ENCODE measurements around the gene CSPG4. TPM values are rescaled to one million over a fixed set of nuclear protein-coding genes. Genes with fewer than 3 reads are reported as not detected.
A peak's percentile ranks its signal among the peaks of the same experiment; 100 is the strongest.
"Not testable (repeated sequence)": the region's sequence is repeated elsewhere in the genome, so short reads cannot be mapped to it uniquely, and the experiment has no call there.

Gene CSPG4
- total and polyA plus RNA-seq, 9 donors = 56.6 to 110 (median 85.1) TPM

DNA sequence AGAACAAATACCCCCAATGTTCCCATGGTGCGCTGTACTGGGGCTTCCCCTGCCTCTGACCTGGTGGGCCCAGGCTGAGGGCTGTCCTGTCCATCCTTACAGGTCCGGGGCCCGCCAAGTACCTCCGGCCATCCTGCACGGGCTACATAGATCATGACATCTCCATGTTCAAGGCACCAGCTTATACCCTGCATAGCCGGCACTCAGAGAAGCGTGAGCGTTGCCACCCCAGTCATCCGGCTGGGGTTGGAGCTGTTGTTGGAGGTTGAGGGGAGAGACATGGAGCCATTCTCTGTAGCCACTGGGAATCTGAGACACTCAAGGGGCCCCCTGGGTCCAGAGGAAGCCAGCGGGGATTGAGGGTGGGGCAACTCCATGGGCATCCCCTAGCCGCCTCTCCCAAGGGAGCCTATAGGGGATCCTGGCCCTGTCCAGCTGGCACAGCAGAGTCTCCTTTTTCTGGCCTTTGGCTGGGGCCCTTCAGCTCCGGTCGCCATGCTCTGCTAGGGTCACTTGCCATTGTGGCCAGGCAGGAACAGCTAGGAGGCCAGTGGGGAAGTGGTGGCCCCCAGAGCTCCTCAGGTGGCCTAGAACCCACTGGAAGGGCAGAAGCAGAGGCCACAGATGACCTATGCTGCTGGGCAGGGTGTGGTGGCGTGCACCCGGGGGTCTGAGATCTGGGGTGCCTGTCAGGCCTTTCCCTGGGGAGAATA lies 12.5 kb upstream of the CSPG4 start:
- Histone ChIP-seq H3K27me3 (ENCODE audit: control insufficient read depth, insufficient read depth, low read length) (no peaks in the 10 kb centered on the region), H3K4me3 (ENCODE audit: low read length) (no peak overlapping the region), H3K9me3 (replicated peaks; ENCODE audit: control insufficient read depth, low read depth, low read length) (no peaks in the 10 kb centered on the region), H3K36me3 (ENCODE audit: control insufficient read depth, insufficient read depth, low read length) (no peaks in the 10 kb centered on the region), H3K27ac (ENCODE audit: low read length) (no peak overlapping the region), H3K4me1 (ENCODE audit: control insufficient read depth, insufficient read depth, low read length) (peaks cover 54% of the 10 kb centered on the region)
- DNase-seq = peak; percentile 20
- WGBS (ENCODE audit: insufficient coverage) = 86% methylated on average over 13 of the region's 15 CpGs

DNA sequence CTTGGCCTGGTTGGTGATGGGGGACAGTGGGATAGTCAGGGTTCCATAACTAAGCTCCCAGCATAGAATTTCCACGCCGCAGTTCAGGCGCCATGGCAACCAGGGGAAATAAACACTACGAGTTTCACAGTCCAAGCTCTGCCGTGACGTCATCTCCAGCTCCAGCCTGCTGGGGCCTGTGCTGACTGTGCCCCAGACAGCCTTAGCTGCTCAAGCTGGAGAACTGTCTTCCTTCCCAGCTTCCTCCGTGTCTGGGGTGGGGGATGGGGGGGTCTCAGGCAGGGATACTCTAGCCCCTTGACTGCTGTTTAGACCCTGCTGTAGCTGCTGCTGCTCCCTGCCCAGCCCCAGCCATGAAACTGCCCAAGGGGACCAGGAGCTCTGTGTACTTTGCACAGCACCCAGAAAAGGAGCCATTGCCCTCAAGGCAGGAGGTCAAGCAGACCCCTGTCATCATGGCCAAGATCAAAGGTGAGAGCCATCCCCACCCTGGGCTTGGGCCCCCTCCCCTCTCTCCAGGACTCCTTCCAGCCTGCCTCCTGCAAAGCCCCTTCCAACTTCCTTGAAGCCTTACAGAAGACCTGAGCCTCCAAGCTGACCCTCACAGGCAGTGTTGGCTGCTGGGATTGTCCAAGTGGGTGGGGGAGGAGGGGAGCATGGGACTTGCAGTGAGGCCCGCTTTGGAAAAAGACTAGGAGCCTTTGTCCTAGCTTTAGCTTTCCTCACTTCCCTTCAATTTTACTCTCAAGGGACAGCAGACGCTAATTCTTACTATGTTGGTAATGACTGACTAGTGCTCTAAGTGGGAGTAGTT lies 11.4 kb upstream of the CSPG4 start:
- no peaks in the 10 kb centered on the region for H3K9me3 ChIP-seq (replicated peaks; ENCODE audit: control insufficient read depth, low read depth, low read length)
- 0% methylated on average over 3 of the region's 9 CpGs for WGBS (ENCODE audit: insufficient coverage)
- no peaks in the 10 kb centered on the region for H3K36me3 ChIP-seq (ENCODE audit: control insufficient read depth, insufficient read depth, low read length)
- H3K4me3 ChIP-seq (ENCODE audit: low read length) = no peak overlapping the region
- peaks cover 50% of the 10 kb centered on the region for H3K4me1 ChIP-seq (ENCODE audit: control insufficient read depth, insufficient read depth, low read length)
- no peaks in the 10 kb centered on the region for H3K27me3 ChIP-seq (ENCODE audit: control insufficient read depth, insufficient read depth, low read length)
- H3K27ac ChIP-seq (ENCODE audit: low read length) = peak overlapping the region; percentile 95
- peak; percentile 99 for DNase-seq

GRCh38 chr15:75723171-75723846 lies 10.7 kb upstream of the CSPG4 start:
- peak; percentile 83 for DNase-seq
- H3K27ac ChIP-seq (ENCODE audit: low read length) = peak overlapping the region; percentile 95
- peaks cover 56% of the 10 kb centered on the region for H3K4me1 ChIP-seq (ENCODE audit: control insufficient read depth, insufficient read depth, low read length)
- 48% methylated on average over 5 of the region's 8 CpGs for WGBS (ENCODE audit: insufficient coverage)
- peaks cover 2% of the 10 kb centered on the region for H3K27me3 ChIP-seq (ENCODE audit: control insufficient read depth, insufficient read depth, low read length)
- H3K36me3 ChIP-seq (ENCODE audit: control insufficient read depth, insufficient read depth, low read length) = no peaks in the 10 kb centered on the region
- H3K4me3 ChIP-seq (ENCODE audit: low read length) = no peak overlapping the region
- H3K9me3 ChIP-seq (replicated peaks; ENCODE audit: control insufficient read depth, low read depth, low read length) = no peaks in the 10 kb centered on the region

DNA sequence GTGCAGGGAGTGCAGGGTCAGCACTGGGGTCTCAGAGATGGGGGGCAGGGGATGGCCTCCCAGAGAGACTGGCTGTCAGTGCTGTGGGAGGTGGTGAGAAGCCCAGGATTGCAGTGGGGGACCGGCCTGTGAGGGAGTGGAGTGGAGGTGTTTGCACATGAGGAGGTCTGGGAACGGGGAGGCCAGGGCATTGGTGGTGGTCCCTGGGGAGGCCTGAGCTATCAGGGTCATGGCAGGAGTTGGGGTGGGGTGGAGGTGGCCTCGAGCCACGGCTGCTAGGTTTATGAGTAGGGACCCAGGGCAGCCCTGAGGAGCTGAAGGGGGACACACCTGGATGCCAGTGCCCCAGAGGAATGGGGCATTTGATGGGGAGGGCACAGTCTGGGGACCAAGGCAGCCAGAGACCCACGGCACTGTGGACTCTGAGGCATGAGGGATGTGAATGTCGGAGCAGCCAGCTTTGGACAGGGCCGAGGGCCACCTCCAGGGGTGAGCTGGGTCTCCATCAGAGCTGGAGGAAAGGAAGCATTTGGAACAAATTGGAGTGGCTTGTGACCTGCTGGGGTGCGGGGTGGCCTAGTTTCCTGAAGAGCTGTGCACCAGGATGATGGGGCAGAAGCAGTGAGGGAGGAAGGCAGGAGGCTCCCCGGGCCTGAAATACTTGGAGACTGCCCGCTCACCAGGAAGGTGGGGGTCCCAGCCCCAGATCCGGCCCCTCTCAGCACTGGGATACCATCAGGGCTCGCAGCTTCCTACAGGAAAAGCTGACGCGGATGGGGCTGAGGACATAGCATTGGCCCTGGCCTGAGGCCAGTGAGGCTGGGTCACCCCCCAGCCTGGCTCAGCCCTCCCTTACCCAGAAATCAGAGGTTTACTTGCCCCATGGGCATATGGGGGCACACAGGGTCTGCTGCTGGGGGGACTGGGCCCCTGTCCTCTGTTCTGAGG lies 9.5 kb upstream of the CSPG4 start:
- H3K4me3 ChIP-seq (ENCODE audit: low read length) = no peak overlapping the region
- H3K36me3 ChIP-seq (ENCODE audit: control insufficient read depth, insufficient read depth, low read length) = no peaks in the 10 kb centered on the region
- no peaks in the 10 kb centered on the region for H3K9me3 ChIP-seq (replicated peaks; ENCODE audit: control insufficient read depth, low read depth, low read length)
- H3K27ac ChIP-seq (ENCODE audit: low read length) = peak overlapping the region; percentile 95
- 67% methylated on average over 14 of the region's 14 CpGs for WGBS (ENCODE audit: insufficient coverage)
- peaks cover 2% of the 10 kb centered on the region for H3K27me3 ChIP-seq (ENCODE audit: control insufficient read depth, insufficient read depth, low read length)
- H3K4me1 ChIP-seq (ENCODE audit: control insufficient read depth, insufficient read depth, low read length) = peaks cover 67% of the 10 kb centered on the region
- DNase-seq = peak; percentile 46

GRCh38 chr15:75721480-75721922 lies 8.9 kb upstream of the CSPG4 start:
- Histone ChIP-seq H3K36me3 (ENCODE audit: control insufficient read depth, insufficient read depth, low read length) (no peaks in the 10 kb centered on the region), H3K4me3 (ENCODE audit: low read length) (no peak overlapping the region), H3K27me3 (ENCODE audit: control insufficient read depth, insufficient read depth, low read length) (peaks cover 2% of the 10 kb centered on the region), H3K4me1 (ENCODE audit: control insufficient read depth, insufficient read depth, low read length) (peaks cover 74% of the 10 kb centered on the region), H3K27ac (ENCODE audit: low read length) (no peak overlapping the region), H3K9me3 (replicated peaks; ENCODE audit: control insufficient read depth, low read depth, low read length) (no peaks in the 10 kb centered on the region)
- WGBS (ENCODE audit: insufficient coverage) = 60% methylated on average over 10 of the region's 12 CpGs
- no peak for DNase-seq

GRCh38 chr15:75720787-75721479 lies 8.3 kb upstream of the CSPG4 start:
- peaks cover 74% of the 10 kb centered on the region for H3K4me1 ChIP-seq (ENCODE audit: control insufficient read depth, insufficient read depth, low read length)
- no peaks in the 10 kb centered on the region for H3K9me3 ChIP-seq (replicated peaks; ENCODE audit: control insufficient read depth, low read depth, low read length)
- H3K27ac ChIP-seq (ENCODE audit: low read length) = no peak overlapping the region
- peaks cover 2% of the 10 kb centered on the region for H3K27me3 ChIP-seq (ENCODE audit: control insufficient read depth, insufficient read depth, low read length)
- peak; percentile 74 for DNase-seq
- 37% methylated on average over 9 of the region's 10 CpGs for WGBS (ENCODE audit: insufficient coverage)
- H3K36me3 ChIP-seq (ENCODE audit: control insufficient read depth, insufficient read depth, low read length) = no peaks in the 10 kb centered on the region
- no peak overlapping the region for H3K4me3 ChIP-seq (ENCODE audit: low read length)

GRCh38 chr15:75720297-75720696 lies 7.6 kb upstream of the CSPG4 start:
- Histone ChIP-seq H3K36me3 (ENCODE audit: control insufficient read depth, insufficient read depth, low read length) (no peaks in the 10 kb centered on the region), H3K27ac (ENCODE audit: low read length) (no peak overlapping the region), H3K9me3 (replicated peaks; ENCODE audit: control insufficient read depth, low read depth, low read length) (no peaks in the 10 kb centered on the region), H3K4me3 (ENCODE audit: low read length) (no peak overlapping the region), H3K27me3 (ENCODE audit: control insufficient read depth, insufficient read depth, low read length) (peaks cover 2% of the 10 kb centered on the region), H3K4me1 (ENCODE audit: control insufficient read depth, insufficient read depth, low read length) (peaks cover 74% of the 10 kb centered on the region)
- DNase-seq = no peak
- WGBS (ENCODE audit: insufficient coverage) = 95% methylated on average over 4 of the region's 7 CpGs

- H3K27me3 ChIP-seq (ENCODE audit: control insufficient read depth, insufficient read depth, low read length) = peaks cover 3% of the 10 kb centered on the region
- H3K36me3 ChIP-seq (ENCODE audit: control insufficient read depth, insufficient read depth, low read length) = no peaks in the 10 kb centered on the region
- WGBS (ENCODE audit: insufficient coverage) = no CpG with 5 or more reads among the region's 3 CpGs
- no peak for DNase-seq
- no peak overlapping the region for H3K27ac ChIP-seq (ENCODE audit: low read length)
- H3K4me3 ChIP-seq (ENCODE audit: low read length) = no peak overlapping the region
- H3K4me1 ChIP-seq (ENCODE audit: control insufficient read depth, insufficient read depth, low read length) = peaks cover 74% of the 10 kb centered on the region
- no peaks in the 10 kb centered on the region for H3K9me3 ChIP-seq (replicated peaks; ENCODE audit: control insufficient read depth, low read depth, low read length)
Observed at GRCh38 chr15:75718328-75718727, 5.7 kb upstream of the CSPG4 start.

GRCh38 chr15:75717001-75717400 lies 4.4 kb upstream of the CSPG4 start:
- DNase-seq; H3K36me3 ChIP-seq (ENCODE audit: control insufficient read depth, insufficient read depth, low read length); H3K9me3 ChIP-seq (replicated peaks; ENCODE audit: control insufficient read depth, low read depth, low read length); H3K4me3 ChIP-seq (ENCODE audit: low read length); H3K27me3 ChIP-seq (ENCODE audit: control insufficient read depth, insufficient read depth, low read length): not testable (repeated sequence)
- H3K4me1 ChIP-seq (ENCODE audit: control insufficient read depth, insufficient read depth, low read length) = peaks cover 68% of the 10 kb centered on the region
- H3K27ac ChIP-seq (ENCODE audit: low read length) = peak overlapping the region; percentile 69
- 75% methylated on average over 2 of the region's 6 CpGs for WGBS (ENCODE audit: insufficient coverage)

Measured in muscle of leg (tissue), 11 donors.